Hepatocyte (in vitro differentiated cells): ENCODE data around the gene GPC3. TPM values are rescaled to one million over a fixed set of nuclear protein-coding genes. Genes with fewer than 3 reads are reported as not detected.
"Not testable (repeated sequence)": the region's sequence is repeated elsewhere in the genome, so short reads cannot be mapped to it uniquely, and the experiment has no call there.

Experiments
- DNase-seq: peaks from one replicate; pipeline ENCODE4 v3.0.0-alpha.2; 2016; ENCODE audit warnings: low spot score
- H2AFZ ChIP-seq: fragments of 200-600 bp; sonication (generic); 2 replicates; pipeline ENCODE4 v1.6.0; 2016; ENCODE audit warnings: antibody characterized with exemption, mild to moderate bottlenecking
- H3K27ac ChIP-seq: fragments of 200-600 bp; sonication (generic); 2 replicates; pipeline ENCODE4 v1.5.1; 2016; ENCODE audit warnings: mild to moderate bottlenecking
- H3K27me3 ChIP-seq: fragments of 200-600 bp; sonication (generic); 2 replicates; pipeline ENCODE4 v1.6.1; 2016
- H3K36me3 ChIP-seq: fragments of 200-600 bp; sonication (generic); replicated peaks from 2 replicates; pipeline ENCODE4 v1.5.1; 2016; ENCODE audit warnings: low read depth; ENCODE audit not compliant: insufficient read depth
- H3K4me1 ChIP-seq: fragments of 200-600 bp; sonication (generic); 2 replicates; pipeline ENCODE4 v1.5.1; 2016; ENCODE audit warnings: mild to moderate bottlenecking, moderate library complexity; ENCODE audit not compliant: insufficient read depth
- H3K4me2 ChIP-seq: fragments of 200-600 bp; sonication (generic); 2 replicates; pipeline ENCODE4 v1.6.0; 2016
- H3K4me3 ChIP-seq: fragments of 200-600 bp; sonication (generic); 2 replicates; pipeline ENCODE4 v1.5.1; 2016; ENCODE audit warnings: mild to moderate bottlenecking
- H3K79me2 ChIP-seq: fragments of 200-600 bp; sonication (generic); 2 replicates; pipeline ENCODE4 v1.6.0; 2017; ENCODE audit warnings: mild to moderate bottlenecking
- H3K9me2 ChIP-seq: fragments of 200-600 bp; sonication (generic); replicated peaks from 2 replicates; pipeline ENCODE4 v1.6.0; 2017; ENCODE audit warnings: mild to moderate bottlenecking; ENCODE audit not compliant: insufficient read depth
- H3K9me3 ChIP-seq: fragments of 200-600 bp; sonication (generic); 2 replicates; pipeline ENCODE4 v1.5.1; 2016; ENCODE audit warnings: low read depth, mild to moderate bottlenecking
- H4K20me1 ChIP-seq: fragments of 200-600 bp; sonication (generic); 2 replicates; pipeline ENCODE4 v1.6.0; 2016; ENCODE audit warnings: mild to moderate bottlenecking; ENCODE audit not compliant: insufficient read depth, poor library complexity, severe bottlenecking
- EZH2 ChIP-seq: fragments of 200-600 bp; sonication (generic); IDR thresholded peaks from 2 replicates; pipeline ENCODE4 v1.6.1; 2016; ENCODE audit warnings: antibody characterized with exemption, mild to moderate bottlenecking, borderline replicate concordance
- EZH2phosphoT487 ChIP-seq: fragments of 200-600 bp; sonication (generic); IDR thresholded peaks from one replicate; pipeline ENCODE4 v1.6.1; 2018; ENCODE audit warnings: antibody characterized with exemption, mild to moderate bottlenecking, low read depth, moderate library complexity; ENCODE audit not compliant: unreplicated experiment, severe bottlenecking
- WGBS: methylation state at CpG from one replicate; pipeline ENCODE4 v1.1.6; 2016; ENCODE audit warnings: low lambda C conversion rate; ENCODE audit errors: missing lambda C conversion rate; 5-methylcytosine and 5-hydroxymethylcytosine counted together
- polyA plus RNA-seq: library from polyadenylated mRNA; unstranded; fragments of >200 nt; fragmentation: Nextera tagmentation; extraction: Ambion mirVana; gene quantifications from 2 replicates; pipeline ENCODE4 v1.2.1, GENCODE V29; 2016
- total RNA-seq: library from RNA; depleted of rRNA; stranded (reverse); fragments of >200 nt; gene quantifications from 2 replicates; pipeline ENCODE4 v1.2.3, GENCODE V29; 2014
- TF ChIP-seq, protein P1 (sequence below): fragments of 200-600 bp; sonication (generic); IDR thresholded peaks from 2 replicates; pipeline ENCODE4 v1.5.1; 2016; ENCODE audit warnings: antibody characterized with exemption, mild to moderate bottlenecking; ENCODE audit not compliant: poor library complexity

Gene GPC3
- total and polyA plus RNA-seq, 2 experiments from 2014 or later = 789 to 860 TPM

DNA sequence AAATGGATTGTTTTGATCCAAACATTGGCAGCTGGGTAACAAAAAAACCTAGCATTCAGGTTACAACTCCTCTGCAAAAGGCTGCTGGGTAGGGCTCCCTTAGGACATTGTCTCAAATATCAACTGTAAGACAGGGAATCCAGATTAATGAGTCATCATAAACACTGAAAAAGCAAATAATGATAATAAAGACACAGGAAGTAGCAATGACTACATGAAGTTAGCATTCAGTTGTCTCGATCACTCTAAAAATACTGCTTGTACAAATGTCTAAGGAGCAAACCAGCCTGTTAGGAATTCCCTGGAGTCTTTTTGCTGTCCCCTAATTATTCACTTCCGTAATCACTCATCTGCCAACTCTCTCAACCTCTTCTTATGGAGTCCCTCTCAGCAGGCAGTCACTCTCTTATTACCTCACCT lies 259.2 kb downstream of the GPC3 start:
- no peak overlapping the region for H2AFZ ChIP-seq
- peak; percentile 9 for DNase-seq
- H3K27me3 ChIP-seq = no peaks in the 10 kb centered on the region
- 49% methylated on average over 2 of the region's 2 CpGs for WGBS
- TF ChIP-seq, protein P1, sequence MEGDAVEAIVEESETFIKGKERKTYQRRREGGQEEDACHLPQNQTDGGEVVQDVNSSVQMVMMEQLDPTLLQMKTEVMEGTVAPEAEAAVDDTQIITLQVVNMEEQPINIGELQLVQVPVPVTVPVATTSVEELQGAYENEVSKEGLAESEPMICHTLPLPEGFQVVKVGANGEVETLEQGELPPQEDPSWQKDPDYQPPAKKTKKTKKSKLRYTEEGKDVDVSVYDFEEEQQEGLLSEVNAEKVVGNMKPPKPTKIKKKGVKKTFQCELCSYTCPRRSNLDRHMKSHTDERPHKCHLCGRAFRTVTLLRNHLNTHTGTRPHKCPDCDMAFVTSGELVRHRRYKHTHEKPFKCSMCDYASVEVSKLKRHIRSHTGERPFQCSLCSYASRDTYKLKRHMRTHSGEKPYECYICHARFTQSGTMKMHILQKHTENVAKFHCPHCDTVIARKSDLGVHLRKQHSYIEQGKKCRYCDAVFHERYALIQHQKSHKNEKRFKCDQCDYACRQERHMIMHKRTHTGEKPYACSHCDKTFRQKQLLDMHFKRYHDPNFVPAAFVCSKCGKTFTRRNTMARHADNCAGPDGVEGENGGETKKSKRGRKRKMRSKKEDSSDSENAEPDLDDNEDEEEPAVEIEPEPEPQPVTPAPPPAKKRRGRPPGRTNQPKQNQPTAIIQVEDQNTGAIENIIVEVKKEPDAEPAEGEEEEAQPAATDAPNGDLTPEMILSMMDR = no peak
- no peak for TF ChIP-seq EZH2
- no peak for TF ChIP-seq EZH2phosphoT487
- H3K27ac ChIP-seq = peak overlapping the region; percentile 71
- H3K79me2 ChIP-seq = no peaks in the 10 kb centered on the region
- H3K4me2 ChIP-seq = peak overlapping the region; percentile 10
- no peak overlapping the region for H3K4me3 ChIP-seq
- H3K4me1 ChIP-seq = peaks cover 5% of the 10 kb centered on the region
- H3K36me3 ChIP-seq = no peaks in the 10 kb centered on the region
- H4K20me1 ChIP-seq = no peaks in the 10 kb centered on the region
- no peaks in the 10 kb centered on the region for H3K9me3 ChIP-seq
- no peaks in the 10 kb centered on the region for H3K9me2 ChIP-seq

DNA sequence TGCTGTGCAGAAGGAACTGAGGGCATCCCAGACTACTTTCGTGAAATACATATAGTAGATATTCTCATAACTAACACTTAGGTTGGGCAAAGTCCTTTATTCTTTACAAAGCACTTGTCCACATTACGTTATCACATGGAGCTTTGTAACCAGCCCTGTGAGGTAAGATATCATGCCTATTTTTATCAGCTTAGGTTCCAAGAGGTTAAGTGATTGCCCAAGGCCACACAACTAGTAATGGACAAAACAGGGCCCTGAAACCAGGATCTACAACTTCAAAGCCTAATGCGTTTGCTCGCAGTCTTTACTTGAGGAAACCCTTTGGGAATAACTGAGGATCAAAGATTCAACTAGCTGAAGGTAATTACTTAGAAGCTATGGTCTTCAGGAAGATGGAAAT lies 261.5 kb downstream of the GPC3 start:
- peak; percentile 38 for DNase-seq
- TF ChIP-seq, protein P1 = no peak
- no peak for TF ChIP-seq EZH2phosphoT487
- Histone ChIP-seq H3K4me3 (no peak overlapping the region), H4K20me1 (no peaks in the 10 kb centered on the region), H2AFZ (no peak overlapping the region), H3K4me2 (peak overlapping the region; percentile 18), H3K9me3 (no peaks in the 10 kb centered on the region), H3K36me3 (no peaks in the 10 kb centered on the region), H3K27ac (peak overlapping the region; percentile 61), H3K4me1 (peaks cover 5% of the 10 kb centered on the region), H3K9me2 (no peaks in the 10 kb centered on the region), H3K79me2 (no peaks in the 10 kb centered on the region), H3K27me3 (no peaks in the 10 kb centered on the region)
- WGBS = 66% methylated on average over 4 of the region's 4 CpGs

DNA sequence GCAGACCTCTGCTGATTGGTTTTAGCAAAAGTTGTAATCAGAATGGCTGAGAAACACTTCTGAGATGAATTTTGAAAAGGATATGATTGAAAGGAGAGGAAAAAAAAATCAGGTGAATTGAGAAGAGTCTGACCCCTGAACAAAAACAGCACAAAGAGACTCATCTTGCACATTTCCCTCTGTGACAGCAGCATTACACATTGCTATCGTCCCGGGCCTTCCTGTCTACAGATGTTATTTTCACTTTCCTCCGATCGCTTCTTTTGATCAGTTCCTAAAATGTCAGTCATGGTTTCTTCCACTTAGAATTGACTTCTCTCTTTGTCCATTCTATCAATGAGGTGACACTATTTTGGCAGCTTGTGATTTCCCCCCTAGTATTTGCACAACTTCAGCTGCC lies 262.6 kb downstream of the GPC3 start:
- Histone ChIP-seq H3K9me3 (peaks cover 5% of the 10 kb centered on the region), H3K27ac (peak overlapping the region; percentile 36), H3K79me2 (no peaks in the 10 kb centered on the region), H2AFZ (no peak overlapping the region), H3K9me2 (no peaks in the 10 kb centered on the region), H3K4me3 (no peak overlapping the region), H4K20me1 (no peaks in the 10 kb centered on the region), H3K4me2 (no peak overlapping the region), H3K27me3 (no peaks in the 10 kb centered on the region), H3K4me1 (peaks cover 5% of the 10 kb centered on the region), H3K36me3 (no peaks in the 10 kb centered on the region)
- TF ChIP-seq EZH2 = no peak
- TF ChIP-seq, protein P1 = no peak
- no peak for DNase-seq
- 87% methylated on average over 4 of the region's 4 CpGs for WGBS

DNA sequence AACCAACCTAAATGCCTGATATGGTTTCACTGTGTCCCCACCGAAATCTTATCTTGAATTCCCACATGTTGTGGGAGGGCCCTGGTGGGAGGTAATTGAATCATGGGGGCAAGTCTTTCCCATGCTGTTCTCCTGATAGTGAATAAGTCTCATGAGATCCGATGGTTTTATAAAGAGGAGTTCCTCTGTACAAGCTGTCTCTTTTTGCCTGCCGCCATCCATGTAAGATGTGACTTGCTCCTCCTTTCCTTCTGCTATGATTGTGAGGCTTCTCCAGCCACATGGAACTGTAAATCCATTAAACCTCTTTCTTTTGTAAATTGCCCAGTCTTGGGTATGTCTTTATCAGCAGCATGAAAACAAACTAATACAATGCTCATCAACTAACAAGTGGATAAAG lies 265.1 kb downstream of the GPC3 start:
- H3K79me2 ChIP-seq, H3K4me3 ChIP-seq, H3K9me3 ChIP-seq, H3K9me2 ChIP-seq, H3K36me3 ChIP-seq, DNase-seq, H3K4me2 ChIP-seq, H3K27me3 ChIP-seq, H2AFZ ChIP-seq, H3K27ac ChIP-seq, H3K4me1 ChIP-seq, H4K20me1 ChIP-seq: not testable (repeated sequence)
- WGBS = 88% methylated on average over 3 of the region's 3 CpGs
